OCI-LY3 (cell line): ENCODE measurements around the gene SLC66A2.

Source experiments
- H2AFZ ChIP-seq: fragments of 200-600, 300-600 bp; shearing (Covaris generic); 2 replicates; pipeline ENCODE4 v1.6.0; 2014; ENCODE audit warnings: antibody characterized with exemption, low read depth, low read length
- H3K27ac ChIP-seq: fragments of 200-600, 300-600 bp; sonication (generic); 2 replicates; pipeline ENCODE4 v1.5.1; 2014; ENCODE audit warnings: mild to moderate bottlenecking, low read length, moderate library complexity, mixed read lengths
- H3K27me3 ChIP-seq: fragments of 200-600, 300-600 bp; sonication (generic); 2 replicates; pipeline ENCODE4 v1.6.1; 2014; ENCODE audit warnings: low read depth, low read length, mixed read lengths
- H3K36me3 ChIP-seq: fragments of 200-600, 300-600 bp; sonication (generic); replicated peaks from 2 replicates; pipeline ENCODE3; 2014; ENCODE audit warnings: low read depth, low read length, mixed read lengths
- H3K4me1 ChIP-seq: fragments of 300-600, 200-600 bp; sonication (generic); 2 replicates; pipeline ENCODE4 v1.6.1; 2014; ENCODE audit warnings: low read length, mixed read lengths
- H3K4me2 ChIP-seq: fragments of 200-600, 300-600 bp; sonication (generic); 2 replicates; pipeline ENCODE4 v1.6.1; 2014; ENCODE audit warnings: low read length, mixed read lengths
- H3K4me3 ChIP-seq: fragments of 300-600, 200-600 bp; sonication (generic); 2 replicates; pipeline ENCODE4 v1.5.1; 2014; ENCODE audit warnings: antibody characterized with exemption, mild to moderate bottlenecking, low read length, moderate library complexity
- H3K79me2 ChIP-seq: fragments of 300-600, 200-600 bp; shearing (Covaris generic); 2 replicates; pipeline ENCODE4 v1.6.1; 2014; ENCODE audit warnings: mild to moderate bottlenecking, low read length, mixed read lengths
- H3K9ac ChIP-seq: fragments of 300-600, 200-600 bp; shearing (Covaris generic); 2 replicates; pipeline ENCODE4 v1.6.0; 2014; ENCODE audit warnings: mild to moderate bottlenecking, low read length, moderate library complexity
- H3K9me3 ChIP-seq: fragments of 200-600, 300-600 bp; shearing (Covaris generic); 2 replicates; pipeline ENCODE4 v1.6.1; 2014; ENCODE audit warnings: low read length, mixed read lengths; ENCODE audit not compliant: insufficient read depth
- H4K20me1 ChIP-seq: fragments of 200-600, 300-600 bp; sonication (generic); 2 replicates; pipeline ENCODE4 v1.6.1; 2016; ENCODE audit warnings: low read length, mixed read lengths; ENCODE audit not compliant: insufficient read depth
- EZH2phosphoT487 ChIP-seq: fragments of 200-600 bp; shearing (Covaris generic); IDR thresholded peaks from 2 replicates; pipeline ENCODE4 v1.6.1; 2018; ENCODE audit warnings: antibody characterized with exemption, mixed run types, low read depth
- TF ChIP-seq, protein P1 (sequence below): fragments of 200-600, 300-600 bp; sonication (generic); IDR thresholded peaks from 2 replicates; pipeline ENCODE4 v1.5.1; 2014; ENCODE audit warnings: antibody characterized with exemption, low read length, low read depth

Gene SLC66A2

DNA sequence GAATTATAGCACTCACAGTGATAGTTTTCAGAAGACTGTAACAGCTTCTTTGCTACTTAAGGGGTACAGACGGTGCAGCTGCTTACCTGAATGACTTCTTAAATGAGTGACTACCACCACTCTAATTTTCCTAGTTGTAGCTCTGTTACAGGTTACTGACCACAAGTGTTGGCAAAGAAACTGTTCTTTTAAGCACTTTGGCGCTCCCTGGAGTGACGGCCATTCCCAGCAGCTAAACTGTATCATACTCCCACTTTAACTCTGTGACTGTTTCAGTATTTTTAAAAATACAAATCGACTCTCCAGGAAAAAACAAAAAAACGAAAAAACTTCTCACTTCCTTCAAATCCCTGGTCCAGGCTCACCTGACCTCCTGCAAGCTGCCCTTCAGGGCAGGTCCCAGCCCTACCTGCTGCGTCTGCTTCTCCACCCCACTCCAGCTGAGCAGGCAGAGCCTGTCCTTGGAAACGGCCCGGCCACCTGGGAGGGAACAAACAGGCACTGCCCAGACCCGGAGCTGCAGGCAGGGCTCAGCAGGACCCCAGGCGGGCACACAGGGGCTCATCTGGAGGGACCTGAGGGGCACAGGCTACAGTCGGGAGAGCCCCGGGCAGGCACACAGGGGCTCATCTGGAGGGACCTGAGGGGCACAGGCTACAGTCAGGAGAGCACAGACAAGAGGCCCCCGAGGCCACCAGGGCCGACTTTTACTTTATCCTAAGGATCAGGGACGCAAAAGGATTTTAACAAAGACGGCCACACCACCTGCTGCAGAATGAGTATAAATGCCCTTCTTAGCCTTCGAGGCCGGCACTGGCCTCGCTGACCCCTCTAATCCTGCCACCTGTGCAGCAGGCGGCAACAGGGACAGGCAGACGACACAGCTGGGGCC, 24.5 kb downstream of the SLC66A2 start:
- peaks cover 55% of the 10 kb centered on the region for H3K79me2 ChIP-seq
- no peaks in the 10 kb centered on the region for H3K4me1 ChIP-seq
- no peak overlapping the region for H3K4me3 ChIP-seq
- H2AFZ ChIP-seq = no peak overlapping the region
- peaks cover 64% of the 10 kb centered on the region for H3K36me3 ChIP-seq
- H4K20me1 ChIP-seq = peaks cover 44% of the 10 kb centered on the region
- H3K9me3 ChIP-seq = peaks cover 25% of the 10 kb centered on the region
- no peak overlapping the region for H3K4me2 ChIP-seq
- TF ChIP-seq EZH2phosphoT487 = no peak
- TF ChIP-seq, protein P1, sequence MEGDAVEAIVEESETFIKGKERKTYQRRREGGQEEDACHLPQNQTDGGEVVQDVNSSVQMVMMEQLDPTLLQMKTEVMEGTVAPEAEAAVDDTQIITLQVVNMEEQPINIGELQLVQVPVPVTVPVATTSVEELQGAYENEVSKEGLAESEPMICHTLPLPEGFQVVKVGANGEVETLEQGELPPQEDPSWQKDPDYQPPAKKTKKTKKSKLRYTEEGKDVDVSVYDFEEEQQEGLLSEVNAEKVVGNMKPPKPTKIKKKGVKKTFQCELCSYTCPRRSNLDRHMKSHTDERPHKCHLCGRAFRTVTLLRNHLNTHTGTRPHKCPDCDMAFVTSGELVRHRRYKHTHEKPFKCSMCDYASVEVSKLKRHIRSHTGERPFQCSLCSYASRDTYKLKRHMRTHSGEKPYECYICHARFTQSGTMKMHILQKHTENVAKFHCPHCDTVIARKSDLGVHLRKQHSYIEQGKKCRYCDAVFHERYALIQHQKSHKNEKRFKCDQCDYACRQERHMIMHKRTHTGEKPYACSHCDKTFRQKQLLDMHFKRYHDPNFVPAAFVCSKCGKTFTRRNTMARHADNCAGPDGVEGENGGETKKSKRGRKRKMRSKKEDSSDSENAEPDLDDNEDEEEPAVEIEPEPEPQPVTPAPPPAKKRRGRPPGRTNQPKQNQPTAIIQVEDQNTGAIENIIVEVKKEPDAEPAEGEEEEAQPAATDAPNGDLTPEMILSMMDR = no peak
- H3K27me3 ChIP-seq = no peaks in the 10 kb centered on the region
- no peak overlapping the region for H3K9ac ChIP-seq
- no peak overlapping the region for H3K27ac ChIP-seq

DNA sequence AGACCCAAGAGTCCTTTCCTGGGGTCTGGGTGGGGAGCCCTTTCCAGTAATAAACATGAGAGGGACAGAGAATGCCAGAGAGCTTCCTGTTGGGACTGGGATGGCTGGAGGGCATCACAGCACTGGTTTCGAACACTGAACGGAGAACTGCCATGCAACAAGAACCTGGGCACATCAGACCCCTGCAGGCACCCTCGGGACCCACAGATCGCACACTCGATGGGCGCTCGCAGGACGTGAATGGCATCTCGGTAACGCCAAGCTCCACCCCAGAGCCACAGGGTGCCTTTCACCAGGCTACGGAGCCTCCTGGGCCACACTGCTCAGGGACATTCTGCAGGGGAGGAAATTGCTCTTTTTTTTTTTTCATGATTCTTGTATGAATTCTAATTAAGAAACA, 25.1 kb downstream of the SLC66A2 start:
- Histone ChIP-seq H3K4me3 (no peak overlapping the region), H2AFZ (no peak overlapping the region), H3K27ac (no peak overlapping the region), H3K4me2 (no peak overlapping the region), H3K4me1 (no peaks in the 10 kb centered on the region), H3K79me2 (peaks cover 50% of the 10 kb centered on the region), H3K9ac (no peak overlapping the region), H3K9me3 (peaks cover 21% of the 10 kb centered on the region), H4K20me1 (peaks cover 44% of the 10 kb centered on the region), H3K36me3 (peaks cover 59% of the 10 kb centered on the region), H3K27me3 (no peaks in the 10 kb centered on the region)
- no peak for TF ChIP-seq EZH2phosphoT487
- TF ChIP-seq, protein P1 = no peak

DNA sequence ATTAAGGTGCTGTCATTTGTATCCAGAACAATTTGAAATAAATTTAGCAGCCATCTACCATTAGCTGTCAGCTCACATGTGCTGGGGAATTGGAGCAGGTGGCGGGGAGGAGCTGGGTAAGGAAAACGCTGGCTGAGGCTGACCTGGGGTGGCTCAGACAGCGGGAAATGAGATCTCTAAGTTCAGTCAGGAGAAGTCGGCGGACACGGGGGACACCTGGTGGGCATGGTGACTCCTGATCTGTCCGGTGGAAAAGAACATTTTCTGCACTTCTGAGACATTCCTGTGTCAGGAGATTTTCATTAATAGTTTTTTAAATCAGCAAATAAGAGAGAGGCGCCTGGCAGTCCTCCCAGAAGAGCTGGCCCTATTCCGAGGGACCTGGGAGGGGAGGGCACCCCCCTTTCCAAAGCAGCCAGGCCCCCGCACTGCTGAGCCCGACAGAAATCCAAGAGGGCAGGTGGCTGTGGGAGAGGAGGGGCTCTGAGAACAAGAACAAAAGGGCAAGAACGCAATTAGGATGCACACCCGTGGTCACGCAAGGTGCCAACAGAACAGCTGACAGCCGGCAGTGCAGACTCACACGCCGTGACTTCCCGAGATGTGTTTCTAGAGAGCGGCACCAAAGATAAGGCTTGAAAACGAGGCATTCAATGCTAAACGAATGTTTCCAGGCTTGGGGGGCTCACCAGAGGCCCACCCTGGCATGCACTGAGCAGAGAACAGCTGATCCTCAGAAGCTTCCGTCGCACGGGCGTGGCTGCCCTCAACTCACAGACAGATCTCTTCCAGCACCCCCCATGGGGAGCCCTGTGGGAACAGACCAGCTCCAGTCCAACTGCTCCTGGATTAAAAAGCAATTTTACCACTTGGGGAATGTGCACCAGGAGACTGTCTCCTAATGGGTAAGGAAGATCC, 26.4 kb downstream of the SLC66A2 start:
- Histone ChIP-seq H3K9me3 (peaks cover 11% of the 10 kb centered on the region), H3K27ac (no peak overlapping the region), H3K79me2 (peaks cover 43% of the 10 kb centered on the region), H3K4me2 (no peak overlapping the region), H4K20me1 (peaks cover 44% of the 10 kb centered on the region), H3K4me3 (no peak overlapping the region), H3K9ac (no peak overlapping the region), H2AFZ (no peak overlapping the region), H3K36me3 (peaks cover 48% of the 10 kb centered on the region), H3K27me3 (no peaks in the 10 kb centered on the region), H3K4me1 (no peaks in the 10 kb centered on the region)
- TF ChIP-seq, protein P1 = no peak
- no peak for TF ChIP-seq EZH2phosphoT487
